22Rv1 (cell line): ENCODE results near the gene DTX4.

Experiments
- CTCF ChIP-seq: fragments of 450-650 bp; IDR thresholded peaks from 2 replicates; pipeline ENCODE4 v1.5.1; 2017; ENCODE audit warnings: mild to moderate bottlenecking
- ZFX ChIP-seq: fragments of 450-650 bp; IDR thresholded peaks from 2 replicates; pipeline ENCODE4 v1.6.1; 2017; ENCODE audit warnings: antibody characterized with exemption, borderline replicate concordance

- TF ChIP-seq CTCF (no peak), ZFX (no peak)
These were observed 2.7 kb downstream of the DTX4 start for GRCh38 chr11:59174664-59175033.
